NCI-H146 treated with DMSO at 0.1 percent for 48 hours (cell line): Measurements from ENCODE around the gene ASB8.
A peak's percentile ranks its signal among the peaks of the same experiment; 100 is the strongest.
"Not testable (repeated sequence)": the region's sequence is repeated elsewhere in the genome, so short reads cannot be mapped to it uniquely, and the experiment has no call there.

Experiments
- DNase-seq: peaks from one replicate; lab custom pipeline; 2025; ENCODE audit not compliant: unreplicated experiment; lab: John Stamatoyannopoulos, UW

Gene ASB8

GRCh38 chr12:48183091-48183875 is 26.0 kb upstream of the ASB8 start, which contains the start of gene CCDC184:
Gene CCDC184, plus strand, starts transcription at chr12:48183644. Its CDS starts 479 bp downstream, at chr12:48184123.
- DNase-seq: peak; percentile 85

- no peak for DNase-seq
Measured at GRCh38 chr12:48182631-48183030, 25.3 kb upstream of the ASB8 start.

GRCh38 chr12:48180857-48181495 is 23.7 kb upstream of the ASB8 start:
- no peak for DNase-seq

GRCh38 chr12:48180424-48180823 is 23.1 kb upstream of the ASB8 start:
- no peak for DNase-seq

DNA sequence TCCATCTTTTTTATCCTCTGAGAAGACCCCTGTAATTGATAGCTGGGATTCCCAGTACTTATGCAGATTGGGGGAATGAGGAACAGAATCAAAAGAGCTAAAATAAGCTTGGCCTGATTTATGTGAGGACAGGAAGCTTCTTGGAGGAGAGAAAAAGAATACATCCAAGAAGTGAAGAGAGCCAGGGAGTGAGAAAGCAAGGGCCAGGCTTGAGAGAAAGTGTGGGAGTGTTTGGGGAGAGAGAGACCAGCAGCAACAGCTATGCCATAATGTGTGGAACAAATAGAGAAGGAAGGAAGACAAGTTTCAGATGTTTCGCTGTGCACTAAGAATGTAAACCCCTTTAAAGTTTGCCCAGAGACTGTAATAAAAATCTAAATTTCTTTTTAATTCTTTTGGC is 22.2 kb upstream of the ASB8 start:
- no peak for DNase-seq

- DNase-seq: no peak
Measured at GRCh38 chr12:48177982-48178381, 20.7 kb upstream of the ASB8 start.

DNA sequence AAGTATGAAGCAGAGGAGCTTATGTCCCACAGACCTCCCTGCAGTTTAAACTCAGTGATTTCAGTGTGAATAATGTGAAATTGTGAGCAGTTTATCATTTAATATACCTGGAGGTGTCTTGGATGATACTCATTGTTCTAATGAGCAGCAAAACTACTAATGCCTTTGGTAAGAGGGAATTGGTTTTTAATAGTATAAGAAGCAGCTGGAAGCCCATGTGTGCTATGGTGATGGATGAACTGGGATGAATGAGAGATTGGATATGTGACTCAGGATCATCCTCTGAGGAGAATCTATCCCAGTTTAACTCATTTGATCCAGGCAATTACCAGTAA is 19.1 kb upstream of the ASB8 start:
- DNase-seq: no peak

- DNase-seq: no peak
Measured at GRCh38 chr12:48175613-48176416, 18.5 kb upstream of the ASB8 start.

DNA sequence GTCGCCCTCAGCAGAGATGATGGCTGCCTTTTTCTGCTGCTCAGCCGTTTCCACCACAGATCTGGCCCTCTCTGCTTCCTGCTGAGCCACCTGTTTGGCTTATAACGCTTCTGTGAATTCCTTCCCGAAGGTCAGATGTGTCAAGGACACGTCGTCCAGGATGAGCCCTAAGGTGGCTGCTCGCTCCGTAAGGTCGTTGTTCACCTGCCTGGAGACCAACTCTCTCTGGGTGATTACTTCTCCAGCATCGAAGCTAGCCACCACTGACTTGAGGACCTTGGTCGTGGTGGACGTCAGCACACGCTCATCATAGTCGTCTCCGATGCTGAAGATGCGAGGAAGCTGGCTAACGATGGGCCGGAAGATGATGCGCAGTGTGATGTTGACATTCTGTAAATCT is 11.7 kb upstream of the ASB8 start:
- no peak for DNase-seq

- peak; percentile 38 for DNase-seq
Measured at GRCh38 chr12:48165089-48165981, 8.0 kb upstream of the ASB8 start.

- no peak for DNase-seq
Measured at GRCh38 chr12:48164451-48164850, 7.1 kb upstream of the ASB8 start.

DNA sequence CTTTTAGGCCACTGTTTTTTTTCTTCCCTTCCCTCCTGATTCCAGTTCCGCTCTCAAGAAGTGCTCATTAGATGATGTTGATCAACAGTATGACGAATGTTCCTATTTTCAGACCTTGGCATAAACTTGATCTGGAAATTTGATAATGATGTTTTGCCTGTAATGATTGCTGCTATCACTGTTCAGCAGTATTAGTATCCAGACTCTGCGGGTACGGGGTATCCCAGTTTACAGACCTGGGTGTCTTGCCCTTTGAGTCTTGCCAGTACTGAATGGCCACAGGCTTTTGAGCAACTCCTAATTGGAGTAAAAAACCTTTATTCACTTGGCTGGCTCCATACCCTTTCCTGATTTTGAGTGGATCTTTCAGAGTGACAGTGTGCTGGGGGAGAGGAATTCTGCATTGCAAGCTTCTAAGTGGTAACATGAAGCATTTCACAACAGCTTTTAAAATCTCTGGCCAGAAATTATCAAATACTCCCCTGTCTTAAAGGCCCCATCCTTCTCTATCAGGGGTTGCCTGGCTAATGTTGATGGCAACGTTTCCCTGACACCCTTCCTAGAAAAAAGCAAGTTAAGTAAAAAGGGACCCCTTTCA is 5.9 kb upstream of the ASB8 start:
- no peak for DNase-seq

GRCh38 chr12:48160807-48161206 is 3.5 kb upstream of the ASB8 start:
- no peak for DNase-seq

DNA sequence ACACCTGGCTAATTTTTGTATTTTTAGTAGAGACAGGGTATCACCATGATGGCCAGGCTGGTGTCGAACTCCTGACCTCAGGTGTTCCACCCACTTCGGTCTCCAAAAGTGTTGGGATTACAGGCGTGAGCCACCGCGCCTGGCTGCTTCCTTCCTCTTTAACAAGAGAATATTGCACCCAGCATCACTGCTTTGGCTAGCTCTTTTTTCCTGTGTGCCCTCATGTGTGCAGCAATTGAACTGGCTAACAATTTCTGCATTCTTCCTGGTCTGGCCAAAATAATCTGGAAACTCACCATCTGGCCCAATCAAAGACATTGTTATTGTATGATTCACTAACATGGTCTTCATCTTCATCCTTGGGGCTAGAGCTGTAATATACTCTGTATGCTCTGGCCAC is 2.7 kb upstream of the ASB8 start:
- no peak for DNase-seq

- no peak for DNase-seq
Measured at GRCh38 chr12:48157889-48158370, 615 bp upstream of the ASB8 start.

- no peak for DNase-seq
Measured at GRCh38 chr12:48156652-48157017, 680 bp downstream of the ASB8 start.

GRCh38 chr12:48155786-48156185 is 1.5 kb downstream of the ASB8 start:
- not testable (repeated sequence) for DNase-seq

- no peak for DNase-seq
Measured at GRCh38 chr12:48151103-48151771, 6.1 kb downstream of the ASB8 start.

DNA sequence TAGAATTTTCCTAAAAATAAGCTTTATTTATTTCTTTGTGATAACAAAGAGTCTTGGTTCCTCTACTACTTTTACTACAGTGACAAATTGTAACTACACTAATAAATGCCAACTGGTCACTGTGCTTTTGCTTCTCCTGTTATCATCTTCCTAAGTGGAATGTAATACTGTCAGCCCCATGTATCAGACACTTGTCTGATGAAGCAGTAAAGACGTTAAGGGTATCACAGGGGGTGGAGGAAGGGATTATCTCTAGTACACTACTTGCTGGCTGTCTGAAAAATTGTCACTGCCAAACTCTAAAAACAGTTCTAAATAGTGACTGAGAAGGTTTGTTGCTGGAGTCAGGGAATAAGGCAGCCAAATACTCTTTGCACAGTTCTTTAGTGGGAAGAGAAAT is 11.3 kb downstream of the ASB8 start:
- no peak for DNase-seq

GRCh38 chr12:48143898-48144297 is 13.4 kb downstream of the ASB8 start:
- no peak for DNase-seq
